ENCODE results near the gene VEPH1. TPM values are rescaled to one million over a fixed set of nuclear protein-coding genes. Genes with fewer than 3 reads are reported as not detected.

The VEPH1 gene
- polyA plus RNA-seq, 1 of the 3 experiments (the other 2 are of a cell fraction) = 6.0 TPM

DNA sequence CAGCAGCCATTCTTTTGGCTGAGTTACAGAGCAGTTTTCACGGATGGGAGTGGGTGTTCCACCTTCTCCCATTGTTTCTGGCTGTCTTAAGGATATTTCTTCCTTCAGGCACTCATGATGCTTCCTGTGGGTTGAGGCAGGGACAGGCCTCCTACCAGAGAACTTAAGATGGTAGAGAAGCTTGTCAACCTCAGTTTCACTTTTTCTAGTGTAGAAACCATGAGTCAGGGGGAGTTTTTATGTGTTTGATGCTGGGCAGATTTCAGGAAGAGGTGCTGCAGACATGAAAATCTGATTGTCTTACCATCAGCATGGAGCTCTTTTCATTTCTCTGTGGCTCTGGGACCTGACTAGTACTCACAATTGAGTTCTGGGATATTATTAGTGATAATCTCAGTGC is 48.7 kb upstream of the VEPH1 start (continued):
- TF ChIP-seq SMC3 (IDR thresholded peaks at IDR 0.05; ENCODE audit: low read depth, low read length) (no peak), GABPA (IDR thresholded peaks at IDR 0.05; ENCODE audit: low read depth) (no peak), EP300 (IDR thresholded peaks at IDR 0.05; ENCODE audit: borderline replicate concordance in 1 of 2, low read depth in 1 of 2, low read length in 1 of 2) (no peak), FOSL2 (IDR thresholded peaks at IDR 0.05; ENCODE audit: borderline replicate concordance, low read depth) (no peak), TAF1 (IDR thresholded peaks at IDR 0.05; ENCODE audit: borderline replicate concordance, low read depth, low read length) (no peak)

GRCh38 chr3:157549498-157549897 is 46.3 kb upstream of the VEPH1 start:
- H3K4me1 ChIP-seq (ENCODE audit: control insufficient read depth in 1 of 2, insufficient read depth in 2 of 2, low read depth in 1 of 2, low read length in 1 of 2) = no peaks in the 10 kb centered on the region
- no peak for TF ChIP-seq ZBTB33 (IDR thresholded peaks at IDR 0.05; ENCODE audit: borderline replicate concordance, low read depth)
- no peak for TF ChIP-seq SMC3 (IDR thresholded peaks at IDR 0.05; ENCODE audit: low read depth, low read length)
- no peak for TF ChIP-seq NFIC (IDR thresholded peaks at IDR 0.05; ENCODE audit: borderline replicate concordance)
- no peak for TF ChIP-seq MEF2A (IDR thresholded peaks at IDR 0.05; ENCODE audit: borderline replicate concordance, low read depth)
- TF ChIP-seq NRF1 (IDR thresholded peaks at IDR 0.05; ENCODE audit: low read depth, low read length) = no peak
- TF ChIP-seq, protein P1, sequence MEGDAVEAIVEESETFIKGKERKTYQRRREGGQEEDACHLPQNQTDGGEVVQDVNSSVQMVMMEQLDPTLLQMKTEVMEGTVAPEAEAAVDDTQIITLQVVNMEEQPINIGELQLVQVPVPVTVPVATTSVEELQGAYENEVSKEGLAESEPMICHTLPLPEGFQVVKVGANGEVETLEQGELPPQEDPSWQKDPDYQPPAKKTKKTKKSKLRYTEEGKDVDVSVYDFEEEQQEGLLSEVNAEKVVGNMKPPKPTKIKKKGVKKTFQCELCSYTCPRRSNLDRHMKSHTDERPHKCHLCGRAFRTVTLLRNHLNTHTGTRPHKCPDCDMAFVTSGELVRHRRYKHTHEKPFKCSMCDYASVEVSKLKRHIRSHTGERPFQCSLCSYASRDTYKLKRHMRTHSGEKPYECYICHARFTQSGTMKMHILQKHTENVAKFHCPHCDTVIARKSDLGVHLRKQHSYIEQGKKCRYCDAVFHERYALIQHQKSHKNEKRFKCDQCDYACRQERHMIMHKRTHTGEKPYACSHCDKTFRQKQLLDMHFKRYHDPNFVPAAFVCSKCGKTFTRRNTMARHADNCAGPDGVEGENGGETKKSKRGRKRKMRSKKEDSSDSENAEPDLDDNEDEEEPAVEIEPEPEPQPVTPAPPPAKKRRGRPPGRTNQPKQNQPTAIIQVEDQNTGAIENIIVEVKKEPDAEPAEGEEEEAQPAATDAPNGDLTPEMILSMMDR (IDR thresholded peaks at IDR 0.05) = no peak
- no peak for TF ChIP-seq EZH2phosphoT487 (IDR thresholded peaks at IDR 0.05; ENCODE audit: borderline replicate concordance, low read depth)
- TF ChIP-seq TCF12 (IDR thresholded peaks at IDR 0.05) = no peak
- ChIA-PET POLR2A (no interaction called here), CTCF (no interaction called here)
- no peaks in the 10 kb centered on the region for H3K27me3 ChIP-seq (ENCODE audit: insufficient read depth)
- no peak overlapping the region for H3K9ac ChIP-seq
- H4K20me1 ChIP-seq (ENCODE audit: insufficient read depth) = no peaks in the 10 kb centered on the region
- H3K4me2 ChIP-seq = no peak overlapping the region
- no peak overlapping the region for H2AFZ ChIP-seq (ENCODE audit: low read depth)
- 90% methylated on average over 2 of the region's 2 CpGs for WGBS (ENCODE audit: low lambda C conversion rate)
- 0 out of 2 replicates have a peak, but pooled peaks cover 15% of the 10 kb centered on the region for H3K9me3 ChIP-seq
- no peaks in the 10 kb centered on the region for H3F3A ChIP-seq (replicated peaks; ENCODE audit: insufficient read depth)
- H3K36me3 ChIP-seq (replicated peaks in 1 of 2; ENCODE audit: control insufficient read depth in 1 of 2, insufficient read depth in 2 of 2, low read length in 1 of 2) = peaks cover 0 to 5% of the 10 kb centered on the region in 2 experiments
- no peak for DNase-seq
- no peak overlapping the region for H3K4me3 ChIP-seq (ENCODE audit: low read depth in 2 of 2, low read length in 1 of 2)
- H3K9me2 ChIP-seq = 0 out of 2 replicates have a peak, but pooled peaks cover 3% of the 10 kb centered on the region
- no peaks in the 10 kb centered on the region for H3K79me2 ChIP-seq (ENCODE audit: insufficient read depth)
- no peak overlapping the region for H3K27ac ChIP-seq (ENCODE audit: low read depth in 2 of 2, low read length in 1 of 2)

Data from SK-N-SH (cell line).